ENCODE data around the gene NTN4.
A peak's percentile ranks its signal among the peaks of the same experiment; 100 is the strongest.

The NTN4 gene

GRCh38 chr12:95653771-95654546, 136.6 kb downstream of the NTN4 start:
- peak; percentile 75 for DNase-seq (ENCODE audit: low read depth)

- DNase-seq (ENCODE audit: low read depth) = no peak
These were observed 138.9 kb downstream of the NTN4 start for GRCh38 chr12:95651681-95652080.

- DNase-seq (ENCODE audit: low read depth) = no peak
These were observed 141.4 kb downstream of the NTN4 start for GRCh38 chr12:95648990-95649791.

- DNase-seq (ENCODE audit: low read depth) = no peak
These were observed 143.8 kb downstream of the NTN4 start for GRCh38 chr12:95646781-95647190.

- DNase-seq (ENCODE audit: low read depth) = no peak
These were observed 147.3 kb downstream of the NTN4 start for GRCh38 chr12:95643256-95643655.

GRCh38 chr12:95642583-95642982, 148.0 kb downstream of the NTN4 start:
- no peak for DNase-seq (ENCODE audit: low read depth)

GRCh38 chr12:95641299-95641952, 149.1 kb downstream of the NTN4 start:
- no peak for DNase-seq (ENCODE audit: low read depth)

GRCh38 chr12:95640516-95640915, 150.0 kb downstream of the NTN4 start:
- DNase-seq (ENCODE audit: low read depth) = no peak

- no peak for DNase-seq (ENCODE audit: low read depth)
These were observed 153.0 kb downstream of the NTN4 start for GRCh38 chr12:95637471-95638155.

GRCh38 chr12:95637010-95637409, 153.6 kb downstream of the NTN4 start:
- no peak for DNase-seq (ENCODE audit: low read depth)

- no peak for DNase-seq (ENCODE audit: low read depth)
These were observed 155.6 kb downstream of the NTN4 start for GRCh38 chr12:95634622-95635621.

- no peak for DNase-seq (ENCODE audit: low read depth)
These were observed 156.7 kb downstream of the NTN4 start for GRCh38 chr12:95633732-95634465.

GRCh38 chr12:95633049-95633731, 157.4 kb downstream of the NTN4 start:
- DNase-seq (ENCODE audit: low read depth) = peak; percentile 91

GRCh38 chr12:95630496-95630895, 160.1 kb downstream of the NTN4 start:
- DNase-seq (ENCODE audit: low read depth) = no peak

- DNase-seq (ENCODE audit: low read depth) = no peak
These were observed 161.2 kb downstream of the NTN4 start for GRCh38 chr12:95629392-95629791.

GRCh38 chr12:95626854-95627253, 163.7 kb downstream of the NTN4 start:
- no peak for DNase-seq (ENCODE audit: low read depth)

GRCh38 chr12:95625012-95625411, 165.6 kb downstream of the NTN4 start:
- DNase-seq (ENCODE audit: low read depth) = no peak

- peak; percentile 31 for DNase-seq (ENCODE audit: low read depth)
These were observed 166.0 kb downstream of the NTN4 start for GRCh38 chr12:95624589-95624988.

GRCh38 chr12:95623554-95624170, 166.9 kb downstream of the NTN4 start:
- peak; percentile 92 for DNase-seq (ENCODE audit: low read depth)

All from amniotic epithelial cell (primary cell).